Measurements from ENCODE around the gene PITPNM3.
A peak's percentile ranks its signal among the peaks of the same experiment; 100 is the strongest.

Gene PITPNM3

DNA sequence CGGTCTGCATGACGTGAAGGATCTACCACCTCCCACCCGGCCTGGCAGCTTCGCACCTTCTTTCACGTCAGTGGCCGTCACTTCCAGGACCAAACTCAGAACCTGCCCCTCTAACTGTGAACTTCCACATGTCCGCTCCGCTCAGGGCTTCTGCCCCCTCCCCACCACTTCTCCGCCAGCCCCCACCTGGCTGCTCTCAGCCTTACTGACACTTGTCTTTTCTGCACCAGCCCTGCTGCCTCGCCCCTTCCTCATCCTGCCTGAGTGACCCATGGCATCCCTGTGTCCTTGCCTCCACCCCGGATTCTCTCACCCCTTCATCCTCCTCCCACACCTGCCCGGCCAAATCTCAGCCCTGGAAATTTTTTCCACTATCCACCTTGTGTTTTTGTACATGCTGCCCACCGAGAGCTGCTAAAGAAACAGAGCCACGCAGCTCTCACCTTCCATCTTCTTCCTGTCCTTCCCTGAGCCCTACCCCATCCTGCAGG is 97.8 kb downstream of the PITPNM3 start:
- DNase-seq = no peak

- DNase-seq = no peak
These were observed 98.5 kb downstream of the PITPNM3 start for GRCh38 chr17:6457688-6458459.

DNA sequence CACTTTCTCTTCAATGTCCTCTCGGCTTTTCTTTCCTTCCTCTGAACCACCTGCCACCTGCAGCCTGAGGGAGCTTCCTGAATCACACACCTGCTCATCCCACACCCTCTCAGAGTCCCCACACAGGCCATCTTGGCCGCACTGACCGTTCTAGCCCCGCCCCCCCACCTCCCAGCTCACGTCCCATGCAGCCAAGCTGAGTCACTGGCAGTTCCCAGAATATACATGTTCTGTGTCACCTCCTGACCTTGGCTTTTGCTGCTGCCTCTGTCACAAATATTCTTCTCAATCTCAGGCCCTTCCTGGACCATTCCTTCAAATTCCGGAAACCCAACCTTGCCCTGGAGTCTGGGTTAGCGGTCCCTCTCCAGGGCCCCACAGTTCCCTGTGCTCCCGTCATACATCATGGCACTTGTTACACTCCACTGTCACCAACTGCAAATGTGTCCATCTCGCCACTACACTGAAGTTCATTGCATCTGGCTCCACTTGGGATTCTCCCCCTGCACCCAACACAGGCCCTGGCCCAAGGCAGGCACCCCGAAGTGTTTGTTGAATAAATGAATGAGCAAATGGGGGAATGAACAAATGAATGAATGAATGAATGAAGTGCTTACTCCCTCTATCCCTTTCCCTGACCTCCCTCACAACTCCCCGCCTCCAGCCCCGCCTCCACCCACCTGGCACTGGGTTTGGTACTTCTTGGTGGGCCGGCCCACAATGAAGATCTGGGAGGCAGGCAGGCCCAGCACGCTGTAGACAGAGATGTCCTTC is 99.3 kb downstream of the PITPNM3 start:
- no peak for DNase-seq

DNA sequence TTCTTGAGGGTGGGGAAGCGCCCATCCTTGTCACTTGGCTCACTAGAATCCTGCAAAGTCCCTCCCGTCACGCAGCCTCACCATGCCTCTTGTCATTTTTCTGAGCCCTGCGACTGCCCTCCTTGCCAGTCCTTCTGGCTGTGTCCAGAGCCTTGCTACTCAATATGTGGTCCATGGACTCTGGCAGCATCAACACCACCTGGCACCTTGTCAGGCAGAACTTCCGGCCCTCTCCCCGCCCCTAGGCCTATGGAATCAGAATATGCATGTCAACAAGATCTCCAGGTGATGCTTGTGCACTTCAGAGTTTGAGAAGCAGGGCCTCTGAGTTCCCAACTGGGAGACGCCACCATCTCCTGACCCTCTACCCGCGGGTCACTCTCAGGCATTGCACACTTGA is 100.0 kb downstream of the PITPNM3 start:
- no peak for DNase-seq

DNA sequence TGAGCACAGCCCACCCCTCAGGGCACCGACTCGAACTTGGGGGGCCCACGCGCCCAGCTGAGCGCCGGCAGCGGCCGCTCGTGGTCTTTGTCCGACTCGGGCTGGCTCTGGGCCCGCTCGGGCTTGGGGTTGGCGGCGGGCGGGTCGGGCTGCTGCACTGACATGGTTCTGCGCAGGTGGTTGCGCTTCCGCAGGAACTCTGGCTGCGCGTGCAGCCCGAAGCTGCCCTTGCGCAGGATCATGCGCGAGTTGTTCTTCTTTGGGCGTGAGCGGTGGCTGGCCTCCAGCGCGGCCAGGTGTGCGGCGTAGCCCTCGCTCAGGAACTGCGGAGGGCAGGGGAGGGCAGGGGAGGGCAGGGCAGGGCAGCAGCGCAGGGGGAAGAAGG is 101.0 kb downstream of the PITPNM3 start:
- DNase-seq = no peak

DNA sequence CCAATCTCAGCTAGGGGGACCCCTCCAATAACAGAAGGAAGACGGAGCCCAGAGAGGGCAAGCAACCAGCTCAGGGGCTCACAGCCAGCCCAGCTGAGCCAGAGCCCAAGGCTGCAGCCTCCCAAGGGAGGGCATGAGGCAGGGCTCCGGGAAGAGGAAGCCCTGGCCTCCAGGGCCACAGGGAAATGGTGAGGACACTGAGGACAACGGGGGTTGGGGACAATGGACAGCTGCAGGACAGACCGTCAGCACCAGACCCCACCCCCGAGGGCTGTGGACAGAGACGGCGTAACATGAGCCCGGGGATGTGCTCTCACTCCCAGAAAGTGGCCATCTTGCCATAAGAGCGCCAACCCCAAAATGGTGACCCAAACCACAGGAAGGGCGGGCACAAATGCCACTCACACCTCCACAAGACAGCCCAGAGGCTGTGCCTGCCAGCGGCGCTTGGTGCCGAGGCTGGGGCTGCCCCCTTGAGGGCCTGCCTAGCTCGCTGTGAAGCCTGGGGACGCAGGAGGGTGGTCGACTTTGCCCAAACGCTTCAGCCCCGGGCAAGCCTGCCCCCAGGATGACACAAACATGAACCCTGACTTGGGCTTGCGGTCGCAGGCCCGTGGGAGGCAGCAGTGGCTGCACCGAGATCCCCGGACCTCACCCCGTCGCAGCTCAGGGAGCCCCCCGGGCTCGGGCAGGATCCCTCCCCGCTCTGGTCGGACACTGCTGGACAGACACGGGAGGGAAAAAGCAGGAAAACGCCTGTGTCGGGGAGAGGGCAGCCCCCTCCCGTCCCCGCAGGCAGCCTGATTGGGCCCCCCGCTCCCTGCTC is 101.6 kb downstream of the PITPNM3 start:
- no peak for DNase-seq

DNA sequence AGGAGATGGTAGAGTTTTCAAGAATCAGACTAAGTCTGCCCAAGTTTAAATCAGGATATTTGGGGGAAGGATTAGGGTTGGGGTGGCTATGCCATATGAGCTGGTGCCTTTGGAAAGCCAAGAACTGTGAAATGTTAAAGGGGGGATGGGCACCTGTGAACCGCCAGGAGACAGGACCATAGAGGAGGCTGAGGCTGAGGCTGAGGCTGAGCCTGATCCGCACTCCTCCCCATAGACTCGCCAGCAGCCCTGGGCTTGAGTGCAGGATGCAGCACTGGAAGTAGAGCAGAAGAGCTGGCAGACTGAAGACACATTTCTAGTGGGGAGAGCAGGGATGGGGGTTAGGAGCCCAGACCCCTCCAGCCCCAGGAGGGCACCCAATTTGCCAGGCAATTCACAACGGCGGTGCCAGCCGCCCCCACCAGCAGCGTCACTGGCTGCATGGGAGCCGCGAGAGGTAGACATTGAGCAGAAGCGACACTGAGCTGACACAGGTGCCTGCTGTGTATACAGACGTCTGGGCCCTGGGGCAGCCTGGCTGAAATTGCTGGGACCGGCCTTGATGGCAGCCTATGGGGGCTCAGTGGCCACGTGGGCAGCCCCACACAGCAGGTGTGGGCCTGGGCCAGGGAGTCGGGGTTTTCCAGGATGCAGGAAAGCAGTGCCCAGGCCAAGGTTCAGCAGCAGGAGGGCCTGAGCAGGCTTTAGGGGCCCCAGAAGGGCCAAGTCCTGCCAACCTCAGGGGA is 102.9 kb downstream of the PITPNM3 start:
- DNase-seq = no peak

DNA sequence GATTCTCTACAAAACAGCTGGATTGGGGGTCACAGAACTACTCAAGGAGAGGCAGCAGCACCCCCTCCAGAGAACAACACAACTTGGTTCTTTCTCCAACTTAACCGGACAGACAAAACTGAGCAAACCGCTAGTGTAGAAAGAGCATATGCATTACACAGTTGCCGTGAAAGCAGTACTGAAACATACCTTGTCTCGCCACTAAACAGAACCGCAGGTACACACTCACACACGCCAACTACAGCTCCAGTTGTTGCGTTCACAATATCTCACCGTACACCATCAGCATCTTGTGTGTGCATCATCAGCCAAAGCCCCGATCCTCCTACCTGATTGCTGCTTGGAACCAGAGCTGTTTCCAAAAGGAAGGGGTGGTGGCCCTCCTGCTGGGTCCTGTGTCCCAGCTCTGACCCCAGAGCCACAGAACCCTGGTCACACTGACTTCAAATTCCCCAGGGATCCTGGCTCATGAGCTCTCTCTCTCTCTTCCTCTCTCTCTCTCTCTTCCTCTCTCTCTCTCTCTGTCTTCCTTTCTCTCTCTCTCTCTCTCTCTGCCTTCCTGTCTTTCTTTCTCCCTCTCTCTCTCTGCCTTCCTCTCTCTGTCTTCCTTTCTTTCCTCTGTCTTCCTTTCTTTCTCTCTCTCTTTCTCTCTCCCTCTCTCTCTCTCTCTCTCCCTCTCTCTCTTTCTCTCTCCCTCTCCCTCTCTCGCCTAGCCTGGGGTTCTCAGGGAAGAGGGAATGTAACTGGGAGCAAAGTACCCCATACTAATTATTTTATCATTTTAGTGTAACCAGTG is 103.7 kb downstream of the PITPNM3 start:
- DNase-seq = no peak

GRCh38 chr17:6450926-6451832 is 105.2 kb downstream of the PITPNM3 start:
- peak; percentile 66 for DNase-seq

- no peak for DNase-seq
These were observed 107.0 kb downstream of the PITPNM3 start for GRCh38 chr17:6449307-6449706.

DNA sequence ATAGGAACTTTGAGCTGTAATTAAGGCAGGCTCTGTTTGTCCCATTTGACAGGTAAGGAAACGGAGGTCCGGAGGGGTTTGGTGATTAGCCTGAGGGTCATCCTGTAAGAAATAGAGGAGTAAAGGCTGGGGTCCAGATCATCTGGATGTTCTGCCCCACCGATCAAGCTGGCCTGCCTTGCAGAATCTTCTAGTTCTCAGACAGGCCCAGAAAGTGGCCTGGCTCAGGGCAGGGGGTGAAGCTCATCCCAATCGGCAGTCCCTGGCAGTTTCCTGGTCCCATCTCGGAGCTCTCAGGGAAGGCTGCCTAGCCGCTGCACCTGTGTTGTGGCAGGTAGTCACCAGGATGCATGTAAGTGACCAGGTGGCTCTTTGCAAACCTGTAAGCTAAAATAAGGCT is 107.9 kb downstream of the PITPNM3 start:
- DNase-seq = no peak

DNA sequence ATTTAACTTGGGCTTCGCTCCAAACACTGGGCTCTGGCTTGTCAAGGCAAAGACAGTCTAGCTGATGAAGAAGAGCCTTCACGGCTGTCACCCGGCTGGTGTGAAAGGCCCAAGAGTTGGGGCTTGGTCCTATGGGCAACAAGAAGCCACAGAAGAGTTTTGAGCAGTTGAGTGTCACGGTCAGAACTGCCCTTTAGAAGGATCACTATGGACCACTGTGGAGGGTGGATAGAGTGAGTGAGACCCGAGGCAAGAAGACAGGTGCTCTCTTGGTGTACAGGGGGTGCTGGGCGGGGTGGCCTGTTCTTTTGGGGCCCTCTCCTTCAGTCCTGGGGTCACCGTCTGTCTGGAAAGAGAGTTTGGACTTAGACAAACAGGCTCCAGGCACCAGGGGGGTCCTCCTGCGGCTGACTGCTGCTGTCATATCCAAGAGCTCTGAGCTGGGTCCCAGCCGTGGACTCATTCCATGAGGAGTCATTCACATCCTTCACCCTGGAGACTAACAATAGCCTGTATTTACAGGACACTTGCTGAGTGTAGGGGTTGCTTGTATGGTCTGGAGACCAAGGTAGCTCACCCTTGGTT is 109.7 kb downstream of the PITPNM3 start:
- no peak for DNase-seq

DNA sequence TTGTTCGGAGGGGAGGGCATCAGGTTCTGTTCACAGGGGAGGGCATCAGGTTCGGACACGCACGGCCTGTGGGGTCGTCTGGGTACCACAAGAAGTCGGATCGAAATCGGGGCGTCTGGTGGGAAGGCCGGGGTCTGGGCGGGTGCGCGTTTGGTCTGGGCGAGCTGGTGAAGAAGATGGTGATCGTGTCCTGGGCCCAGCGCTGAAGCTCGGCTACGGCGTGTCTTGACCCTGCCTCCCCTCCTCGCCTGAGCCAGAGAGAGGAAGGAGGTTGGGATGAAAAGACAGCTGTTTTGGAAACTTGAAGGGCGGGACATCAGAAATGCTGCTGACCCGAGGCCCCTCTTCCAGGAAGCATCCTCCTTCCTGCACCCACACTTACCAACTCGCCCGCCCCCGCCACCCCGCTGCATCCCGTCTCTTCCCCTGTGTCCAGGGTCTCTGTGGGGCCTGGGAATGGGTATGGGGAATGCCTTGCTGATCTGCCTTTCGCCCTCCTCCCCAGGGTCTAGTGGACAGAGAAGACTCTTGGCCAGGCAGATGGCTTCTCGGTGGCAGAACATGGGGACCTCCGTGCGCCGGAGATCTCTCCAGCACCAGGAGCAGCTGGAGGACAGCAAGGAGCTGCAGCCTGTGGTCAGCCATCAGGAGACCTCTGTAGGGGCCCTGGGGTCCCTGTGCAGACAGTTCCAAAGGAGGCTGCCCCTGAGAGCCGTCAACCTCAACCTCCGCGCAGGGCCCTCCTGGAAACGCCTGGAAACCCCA is 111.6 kb downstream of the PITPNM3 start:
- DNase-seq = no peak

GRCh38 chr17:6443692-6444570 is 112.4 kb downstream of the PITPNM3 start, which contains the start of gene PIMREG:
Gene PIMREG, plus strand, starts transcription at chr17:6444455. Its CDS starts 656 bp downstream, at chr17:6445111.
- peak; percentile 95 for DNase-seq

DNA sequence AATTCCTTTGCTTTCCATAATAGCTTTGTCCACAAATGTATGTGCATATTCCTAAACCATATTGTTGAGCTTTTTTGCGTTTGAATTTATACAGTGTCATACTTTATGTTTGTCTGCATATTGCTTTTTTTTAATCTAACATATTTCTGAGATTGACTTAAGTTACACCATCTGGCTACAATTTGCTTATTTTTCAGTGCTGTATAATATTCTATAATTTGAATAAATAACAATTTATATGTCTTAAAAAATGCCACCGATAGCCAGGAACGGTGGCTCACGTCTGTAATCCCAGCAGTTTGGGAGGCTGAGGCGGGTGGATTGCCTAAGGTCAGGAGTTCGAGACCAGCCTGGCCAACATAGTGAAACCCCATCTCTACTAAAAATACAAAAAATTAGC is 113.6 kb downstream of the PITPNM3 start:
- no peak for DNase-seq

DNA sequence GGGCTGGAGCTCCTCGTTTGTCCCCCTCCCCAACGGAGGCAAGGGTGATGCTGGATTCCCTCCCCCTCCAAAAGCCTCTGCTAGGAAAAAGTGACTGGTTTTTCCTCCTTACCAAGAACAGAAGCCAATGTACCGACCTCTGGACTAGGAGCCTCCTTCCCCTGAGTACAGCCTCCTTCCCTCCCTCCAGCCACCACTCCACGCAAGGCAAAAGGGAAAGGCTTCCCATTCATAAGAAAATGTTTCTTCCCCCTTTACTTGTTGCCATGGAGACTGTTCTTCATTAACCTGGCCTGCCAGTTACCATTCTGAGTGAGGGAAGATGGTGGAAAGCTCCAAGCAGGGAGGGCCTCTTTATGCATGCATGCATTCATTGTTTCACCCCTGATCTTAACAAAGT is 116.4 kb downstream of the PITPNM3 start:
- no peak for DNase-seq

DNA sequence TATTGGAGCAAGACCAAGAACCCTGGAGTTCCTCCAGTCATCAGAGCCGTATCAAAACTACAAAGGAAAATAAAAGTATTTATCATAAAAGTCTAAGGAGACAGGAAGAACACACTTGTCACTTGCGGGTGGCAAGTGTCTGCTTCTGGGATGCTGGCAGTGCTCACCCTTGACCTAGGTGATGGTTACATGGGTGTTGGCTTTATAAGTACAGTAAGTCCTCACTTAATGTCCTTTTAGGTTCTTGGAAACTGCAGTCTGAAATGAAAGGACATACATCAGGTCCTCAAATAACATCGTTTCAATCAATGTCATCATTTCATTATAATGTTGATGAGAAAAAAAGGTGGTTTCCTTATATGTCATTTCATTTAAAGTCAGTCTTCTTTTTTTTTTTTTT is 118.4 kb downstream of the PITPNM3 start:
- no peak for DNase-seq

- no peak for DNase-seq
These were observed 118.9 kb downstream of the PITPNM3 start for GRCh38 chr17:6437466-6437865.
